Liver (tissue), 9 donors: ENCODE measurements around the gene OR7C1. TPM values are rescaled to one million over a fixed set of nuclear protein-coding genes. Genes with fewer than 3 reads are reported as not detected.

ENCODE experiments used
- DNase-seq: peaks from one replicate; pipeline ENCODE4 v3.0.0-alpha.2; 2017; ENCODE audit warnings: low spot score
- H3K27ac ChIP-seq, 2 donors: one replicate each; pipeline ENCODE4 v1.7.0; 2013; ENCODE audit warnings: inconsistent platforms in 2 of 2, low read length in 2 of 2, control low read depth in 1 of 2, low read depth in 1 of 2, mild to moderate bottlenecking in 1 of 2
- H3K27me3 ChIP-seq, 4 donors: one replicate each; pipeline versions ENCODE4 v1.6.1 to v1.7.0; 2013; ENCODE audit warnings: low read length in 3 of 4, inconsistent platforms in 1 of 4, mild to moderate bottlenecking in 1 of 4, moderate library complexity in 1 of 4; ENCODE audit not compliant: control insufficient read depth in 4 of 4, insufficient read depth in 4 of 4
- H3K36me3 ChIP-seq, 4 donors: one replicate each; pipeline versions ENCODE4 v1.6.1 to v1.7.0; 2013; ENCODE audit warnings: low read length in 3 of 4, mild to moderate bottlenecking in 3 of 4, low read depth in 1 of 4, moderate library complexity in 1 of 4; ENCODE audit not compliant: control insufficient read depth in 4 of 4, insufficient read depth in 3 of 4
- H3K4me1 ChIP-seq, 4 donors: one replicate each; pipeline versions ENCODE4 v1.6.1 to v1.7.0; 2013; ENCODE audit warnings: low read length in 3 of 4, mild to moderate bottlenecking in 3 of 4, moderate library complexity in 1 of 4; ENCODE audit not compliant: control insufficient read depth in 4 of 4, insufficient read depth in 4 of 4
- H3K4me3 ChIP-seq, 3 donors: one replicate each; pipeline versions ENCODE4 v1.6.1 to v1.7.0; 2013; ENCODE audit warnings: low read length in 3 of 3, control low read depth in 1 of 3, low read depth in 1 of 3, mild to moderate bottlenecking in 1 of 3
- H3K9ac ChIP-seq, 2 donors: one replicate each; pipeline ENCODE4 v1.7.0; 2013; ENCODE audit warnings: low read length in 2 of 2, mild to moderate bottlenecking in 2 of 2, moderate library complexity in 2 of 2, control low read depth in 1 of 2, low read depth in 1 of 2
- H3K9me3 ChIP-seq, 4 donors: one replicate each; pipeline versions ENCODE4 v1.6.1 to v1.7.0; 2013; ENCODE audit warnings: low read length in 3 of 4; ENCODE audit not compliant: control insufficient read depth in 4 of 4
- EGR1 ChIP-seq, 2 donors: IDR thresholded peaks; 2 replicates each; pipeline ENCODE4 v1.6.1; 2016 to 2018; ENCODE audit warnings: antibody characterized with exemption in 2 of 2, low read depth in 2 of 2
- FOXA1 ChIP-seq: IDR thresholded peaks from 2 replicates; pipeline ENCODE4 v1.6.1; 2016; ENCODE audit warnings: antibody characterized with exemption
- FOXA2 ChIP-seq: IDR thresholded peaks from 2 replicates; pipeline ENCODE4 v1.6.1; 2016; ENCODE audit warnings: antibody characterized with exemption
- GABPA ChIP-seq, 2 donors: IDR thresholded peaks in 1 of 2; conservative IDR thresholded peaks in 1 of 2; 2 replicates each; pipeline ENCODE4 v1.6.1; 2016; ENCODE audit warnings: antibody characterized with exemption in 2 of 2, mild to moderate bottlenecking in 1 of 2, moderate library complexity in 1 of 2
- HNF4A ChIP-seq, 2 donors: conservative IDR thresholded peaks; 2 replicates each; pipeline ENCODE4 v1.6.1; 2016; ENCODE audit warnings: antibody characterized with exemption in 2 of 2, mild to moderate bottlenecking in 2 of 2
- HNF4G ChIP-seq: IDR thresholded peaks from 2 replicates; pipeline ENCODE4 v1.6.1; 2016; ENCODE audit warnings: antibody characterized with exemption
- JUND ChIP-seq, 2 donors: IDR thresholded peaks; 2 replicates each; pipeline ENCODE4 v1.6.1; 2016; ENCODE audit warnings: antibody characterized with exemption in 2 of 2
- MAX ChIP-seq: IDR thresholded peaks from 2 replicates; pipeline ENCODE4 v1.6.1; 2016; ENCODE audit warnings: antibody characterized with exemption
- NR2F2 ChIP-seq: IDR thresholded peaks from 2 replicates; pipeline ENCODE4 v1.6.1; 2016; ENCODE audit warnings: antibody characterized with exemption
- RAD21 ChIP-seq, 2 donors: IDR thresholded peaks; 2 replicates each; pipeline ENCODE4 v1.6.1; 2016; ENCODE audit warnings: antibody characterized with exemption in 2 of 2, mild to moderate bottlenecking in 2 of 2
- REST ChIP-seq: IDR thresholded peaks from 2 replicates; pipeline ENCODE4 v1.6.1; 2016; ENCODE audit warnings: antibody characterized with exemption, mild to moderate bottlenecking
- RXRA ChIP-seq, 2 donors: IDR thresholded peaks; 2 replicates each; pipeline ENCODE4 v1.6.1; 2017 to 2018; ENCODE audit warnings: antibody characterized with exemption in 2 of 2, mild to moderate bottlenecking in 1 of 2
- SP1 ChIP-seq: IDR thresholded peaks from 2 replicates; pipeline ENCODE4 v1.6.1; 2018; ENCODE audit warnings: antibody characterized with exemption, mild to moderate bottlenecking
- TAF1 ChIP-seq: conservative IDR thresholded peaks from 2 replicates; pipeline ENCODE4 v1.6.1; 2016; ENCODE audit warnings: antibody characterized with exemption, mild to moderate bottlenecking
- YY1 ChIP-seq: IDR thresholded peaks from 2 replicates; pipeline ENCODE4 v1.6.1; 2016; ENCODE audit warnings: antibody characterized with exemption, mild to moderate bottlenecking
- ZBTB33 ChIP-seq: IDR thresholded peaks from 2 replicates; pipeline ENCODE4 v1.6.1; 2016; ENCODE audit warnings: antibody characterized with exemption
- WGBS: extraction: QIAGEN DNeasy Blood & Tissue Kit; methylation state at CpG from one replicate; pipeline ENCODE4 v1.1.7; 2013; 5-methylcytosine and 5-hydroxymethylcytosine counted together
- polyA plus RNA-seq, 2 donors: library from polyadenylated mRNA; stranded (reverse) in 1 of 2; unstranded in 1 of 2; fragments of 200-250 nt in 1 of 2; fragments of >200 nt in 1 of 2; fragmentation: Nextera tagmentation in 1 of 2; extraction: Ambion mirVana in 1 of 2; gene quantifications; one replicate each; pipeline versions ENCODE4 v1.2.1 to v1.2.3, GENCODE V29; 2013 to 2015
- total RNA-seq, 2 donors: library from RNA; depleted of rRNA; stranded (reverse); fragments of >200 nt; gene quantifications; one replicate each; pipeline ENCODE4 v1.2.3, GENCODE V29; 2014
- TF ChIP-seq, protein P1 (sequence below): fragments of 150-350 bp; IDR thresholded peaks from 2 replicates; pipeline ENCODE4 v1.5.1; 2017; ENCODE audit warnings: improper control_type of control experiment, low read depth, low read length; ENCODE audit not compliant: missing input control
- TF ChIP-seq, protein P2 (sequence below): IDR thresholded peaks from 2 replicates; pipeline ENCODE4 v1.6.1; 2016; ENCODE audit warnings: antibody characterized with exemption
- donor health status: healthy.
- donor health status: healthy.
- donor health status: healthy.
- donor health status: healthy.
- donor health status: healthy.

The OR7C1 gene
- total and polyA plus RNA-seq, 4 donors: 0.06 to 0.14 TPM; not detected in 2

- no peaks in the 10 kb centered on the region for H3K27me3 ChIP-seq
- no peak for DNase-seq
- H3K9me3 ChIP-seq: no peaks in the 10 kb centered on the region
- H3K4me3 ChIP-seq: no peak overlapping the region
- no peak overlapping the region for H3K27ac ChIP-seq
- H3K36me3 ChIP-seq: no peaks in the 10 kb centered on the region
- no peak for TF ChIP-seq FOXA2
- no peak for TF ChIP-seq NR2F2
- TF ChIP-seq MAX: no peak
- TF ChIP-seq HNF4A (conservative IDR thresholded peaks at IDR 0.05): no peak
- no peak for TF ChIP-seq ZBTB33
- TF ChIP-seq, protein P1, sequence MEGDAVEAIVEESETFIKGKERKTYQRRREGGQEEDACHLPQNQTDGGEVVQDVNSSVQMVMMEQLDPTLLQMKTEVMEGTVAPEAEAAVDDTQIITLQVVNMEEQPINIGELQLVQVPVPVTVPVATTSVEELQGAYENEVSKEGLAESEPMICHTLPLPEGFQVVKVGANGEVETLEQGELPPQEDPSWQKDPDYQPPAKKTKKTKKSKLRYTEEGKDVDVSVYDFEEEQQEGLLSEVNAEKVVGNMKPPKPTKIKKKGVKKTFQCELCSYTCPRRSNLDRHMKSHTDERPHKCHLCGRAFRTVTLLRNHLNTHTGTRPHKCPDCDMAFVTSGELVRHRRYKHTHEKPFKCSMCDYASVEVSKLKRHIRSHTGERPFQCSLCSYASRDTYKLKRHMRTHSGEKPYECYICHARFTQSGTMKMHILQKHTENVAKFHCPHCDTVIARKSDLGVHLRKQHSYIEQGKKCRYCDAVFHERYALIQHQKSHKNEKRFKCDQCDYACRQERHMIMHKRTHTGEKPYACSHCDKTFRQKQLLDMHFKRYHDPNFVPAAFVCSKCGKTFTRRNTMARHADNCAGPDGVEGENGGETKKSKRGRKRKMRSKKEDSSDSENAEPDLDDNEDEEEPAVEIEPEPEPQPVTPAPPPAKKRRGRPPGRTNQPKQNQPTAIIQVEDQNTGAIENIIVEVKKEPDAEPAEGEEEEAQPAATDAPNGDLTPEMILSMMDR: no peak
- TF ChIP-seq GABPA (IDR thresholded peaks at IDR 0.05 in 1 of 2, conservative IDR thresholded peaks at IDR 0.05 in 1 of 2): no peak
- TF ChIP-seq TAF1: no peak
- no peak for TF ChIP-seq RAD21 (IDR thresholded peaks at IDR 0.05)
- TF ChIP-seq SP1: no peak
- TF ChIP-seq YY1: no peak
- TF ChIP-seq, protein P2, sequence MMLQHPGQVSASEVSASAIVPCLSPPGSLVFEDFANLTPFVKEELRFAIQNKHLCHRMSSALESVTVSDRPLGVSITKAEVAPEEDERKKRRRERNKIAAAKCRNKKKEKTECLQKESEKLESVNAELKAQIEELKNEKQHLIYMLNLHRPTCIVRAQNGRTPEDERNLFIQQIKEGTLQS: no peak
- TF ChIP-seq JUND (IDR thresholded peaks at IDR 0.05): no peak
- no peak for TF ChIP-seq RXRA (IDR thresholded peaks at IDR 0.05)
- TF ChIP-seq HNF4G: no peak
- no peak for TF ChIP-seq REST
- no peak for TF ChIP-seq FOXA1
- WGBS: 82% methylated on average over 3 of the region's 3 CpGs
- H3K9ac ChIP-seq: no peak overlapping the region
- no peaks in the 10 kb centered on the region for H3K4me1 ChIP-seq
Measured at GRCh38 chr19:14804765-14805164, 30.2 kb downstream of the OR7C1 start.

GRCh38 chr19:14798760-14799159 lies 36.2 kb downstream of the OR7C1 start:
- no peak for DNase-seq
- Histone ChIP-seq H3K4me3 (no peak overlapping the region), H3K9me3 (no peaks in the 10 kb centered on the region), H3K36me3 (no peaks in the 10 kb centered on the region), H3K9ac (no peak overlapping the region), H3K27me3 (no peaks in the 10 kb centered on the region), H3K27ac (no peak overlapping the region), H3K4me1 (no peaks in the 10 kb centered on the region)
- 73% methylated on average over 5 of the region's 5 CpGs for WGBS
- TF ChIP-seq RAD21 (IDR thresholded peaks at IDR 0.05): no peak
- TF ChIP-seq ZBTB33: no peak
- no peak for TF ChIP-seq EGR1 (IDR thresholded peaks at IDR 0.05; ENCODE audit: low read depth in 2 of 2)
- TF ChIP-seq SP1: no peak
- TF ChIP-seq FOXA2: no peak
- no peak for TF ChIP-seq TAF1
- no peak for TF ChIP-seq REST
- TF ChIP-seq GABPA (IDR thresholded peaks at IDR 0.05 in 1 of 2, conservative IDR thresholded peaks at IDR 0.05 in 1 of 2): no peak
- TF ChIP-seq HNF4G: no peak
- TF ChIP-seq YY1: no peak
- TF ChIP-seq, protein P2: no peak
- no peak for TF ChIP-seq FOXA1
